Spleen (tissue), 11 donors: ENCODE data around the gene MMS22L. TPM values are rescaled to one million over a fixed set of nuclear protein-coding genes. Genes with fewer than 3 reads are reported as not detected.

Experiments used
- DNase-seq: peaks from one replicate; pipeline ENCODE4 v3.0.0-alpha.2; 2020
- H3K27ac ChIP-seq, 8 donors: fragments of 200-600 bp; sonication (generic) in 7 of 8; 1 replicate in 4 of 8; 2 replicates in 4 of 8; pipeline versions ENCODE4 v1.5.0 to v1.8.0; 2016 to 2021; ENCODE audit warnings: inconsistent platforms in 4 of 8, mild to moderate bottlenecking in 4 of 8, moderate library complexity in 1 of 8
- H3K27me3 ChIP-seq, 7 donors: fragments of 200-600 bp; sonication (generic) in 6 of 7; replicated peaks in 1 of 7; 1 replicate in 4 of 7; 2 replicates in 3 of 7; pipeline versions ENCODE4 v1.5.0 to v1.8.0; 2016 to 2021; ENCODE audit warnings: inconsistent platforms in 3 of 7, mild to moderate bottlenecking in 1 of 7
- H3K36me3 ChIP-seq, 6 donors: fragments of 200-600 bp; sonication (generic) in 5 of 6; 1 replicate in 4 of 6; 2 replicates in 2 of 6; pipeline versions ENCODE4 v1.5.0 to v1.8.0; 2016 to 2021; ENCODE audit warnings: inconsistent platforms in 2 of 6
- H3K4me1 ChIP-seq, 6 donors: fragments of 200-600 bp; sonication (generic) in 5 of 6; 1 replicate in 3 of 6; 2 replicates in 3 of 6; pipeline versions ENCODE4 v1.5.0 to v1.8.0; 2016 to 2021; ENCODE audit warnings: inconsistent platforms in 3 of 6
- H3K4me3 ChIP-seq, 8 donors: fragments of 200-600 bp; sonication (generic) in 7 of 8; 1 replicate in 4 of 8; 2 replicates in 4 of 8; pipeline versions ENCODE4 v1.5.0 to v1.8.0; 2016 to 2021; ENCODE audit warnings: inconsistent platforms in 4 of 8, mild to moderate bottlenecking in 4 of 8, moderate library complexity in 2 of 8
- H3K9me3 ChIP-seq, 8 donors: fragments of 200-600 bp; sonication (generic) in 7 of 8; 1 replicate in 4 of 8; 2 replicates in 4 of 8; pipeline versions ENCODE4 v1.5.0 to v1.8.0; 2016 to 2021; ENCODE audit warnings: inconsistent platforms in 4 of 8
- POLR2A ChIP-seq, 3 donors: fragments of 450-650 bp; IDR thresholded peaks; one replicate each; pipeline ENCODE4 v1.5.1; 2017; ENCODE audit warnings: antibody characterized with exemption in 3 of 3, mild to moderate bottlenecking in 1 of 3
- POLR2AphosphoS5 ChIP-seq, 3 donors: sonication (generic); formaldehyde crosslinking; IDR thresholded peaks; one replicate each; pipeline ENCODE4 v1.5.1; 2017; ENCODE audit warnings: antibody characterized with exemption in 3 of 3
- WGBS, 5 donors: extraction: QIAGEN DNeasy Blood & Tissue Kit in 3 of 5; methylation state at CpG; one replicate each; pipeline versions ENCODE4 v1.1.5 to v1.1.7; 2013 to 2018; 5-methylcytosine and 5-hydroxymethylcytosine counted together
- intact Hi-C: fragments of 100-400 bp; cut with DNase I; formaldehyde crosslinking; loops from one replicate; pipeline ENCODE4 v1.15.0; 2023; ENCODE audit warnings: low total_unique reads
- polyA plus RNA-seq, 3 donors: library from polyadenylated mRNA; stranded (reverse); fragments of 200-250 nt; gene quantifications; one replicate each; pipeline ENCODE4 v1.2.1, GENCODE V29; 2013
- total RNA-seq, 7 donors: library from RNA; depleted of rRNA in 3 of 7; stranded (reverse); fragments of >200 nt in 3 of 7; fragmentation: NEBNext Ultra II Directional in 4 of 7; extraction: Animal tissue kit (Norgen Biotek cat#: 25700) in 4 of 7; gene quantifications; one replicate each; pipeline versions ENCODE4 v1.1.0 to v1.2.1, GENCODE V29; 2016 to 2021
- TF ChIP-seq, protein P1 (sequence below), 11 experiments: fragments of 200-600 bp in 7 of 11; fragments of 450-650 bp in 4 of 11; sonication (generic) in 4 of 11; IDR thresholded peaks in 8 of 11; conservative IDR thresholded peaks in 3 of 11; 1 replicate in 7 of 11; 2 replicates in 4 of 11; pipeline versions ENCODE4 v1.4.0 to v1.8.0; 2016 to 2021; ENCODE audit warnings: antibody characterized with exemption in 11 of 11, inconsistent platforms in 4 of 11, mild to moderate bottlenecking in 1 of 11
- donor health status: healthy with polysubstance abuse.
- donor health status: DM: no; HTN: no; CAD: no; lungs with moderate emphysema.
- donor health status: DM: no; HTN: no; CAD: no.
- donor health status: Bipolar disorder and iron deficiency.
- donor health status: healthy.
- donor health status: DM: no; HTN: no; CAD: no.
- donor health status: DM: yes; HTN: yes; CAD: no.

Gene MMS22L
- total and polyA plus RNA-seq, 10 donors: 1.4 to 42.3 (median 12.1) TPM

- intact Hi-C loops: no loop called here
- H3K36me3 ChIP-seq: no peaks in the 10 kb centered on the region
- TF ChIP-seq, protein P1, sequence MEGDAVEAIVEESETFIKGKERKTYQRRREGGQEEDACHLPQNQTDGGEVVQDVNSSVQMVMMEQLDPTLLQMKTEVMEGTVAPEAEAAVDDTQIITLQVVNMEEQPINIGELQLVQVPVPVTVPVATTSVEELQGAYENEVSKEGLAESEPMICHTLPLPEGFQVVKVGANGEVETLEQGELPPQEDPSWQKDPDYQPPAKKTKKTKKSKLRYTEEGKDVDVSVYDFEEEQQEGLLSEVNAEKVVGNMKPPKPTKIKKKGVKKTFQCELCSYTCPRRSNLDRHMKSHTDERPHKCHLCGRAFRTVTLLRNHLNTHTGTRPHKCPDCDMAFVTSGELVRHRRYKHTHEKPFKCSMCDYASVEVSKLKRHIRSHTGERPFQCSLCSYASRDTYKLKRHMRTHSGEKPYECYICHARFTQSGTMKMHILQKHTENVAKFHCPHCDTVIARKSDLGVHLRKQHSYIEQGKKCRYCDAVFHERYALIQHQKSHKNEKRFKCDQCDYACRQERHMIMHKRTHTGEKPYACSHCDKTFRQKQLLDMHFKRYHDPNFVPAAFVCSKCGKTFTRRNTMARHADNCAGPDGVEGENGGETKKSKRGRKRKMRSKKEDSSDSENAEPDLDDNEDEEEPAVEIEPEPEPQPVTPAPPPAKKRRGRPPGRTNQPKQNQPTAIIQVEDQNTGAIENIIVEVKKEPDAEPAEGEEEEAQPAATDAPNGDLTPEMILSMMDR (IDR thresholded peaks at IDR 0.05 in 8 of 11, conservative IDR thresholded peaks at IDR 0.05 in 3 of 11): no peak
- TF ChIP-seq POLR2AphosphoS5 (IDR thresholded peaks at IDR 0.05): no peak
- no peak for TF ChIP-seq POLR2A (IDR thresholded peaks at IDR 0.05)
- peaks cover 0 to 14% (median 11%) of the 10 kb centered on the region in 8 donors for H3K9me3 ChIP-seq
- H3K27ac ChIP-seq: no peak overlapping the region
- DNase-seq: no peak
- whole genome bisulfite sequencing, 5 donors: 82 to 96% (median 92%) methylated on average over 4 of the region's 4 CpGs
- H3K4me3 ChIP-seq: no peak overlapping the region
- no peaks in the 10 kb centered on the region for H3K27me3 ChIP-seq
- no peaks in the 10 kb centered on the region for H3K4me1 ChIP-seq
These were observed 6.3 kb upstream of the MMS22L start for GRCh38 chr6:97289332-97289731.

GRCh38 chr6:97288188-97288587, 5.2 kb upstream of the MMS22L start:
- DNase-seq: no peak

GRCh38 chr6:97282238-97282725, 734 bp downstream of the MMS22L start:
- Histone ChIP-seq H3K9me3 (no peaks in the 10 kb centered on the region), H3K36me3 (peaks cover 0 to 31% (median 3%) of the 10 kb centered on the region in 6 donors), H3K27me3 (no peaks in the 10 kb centered on the region), H3K27ac (peak overlapping the region in 7 of 8 donors; percentile 46 to 86 (median 77)), H3K4me1 (peaks cover 3 to 34% (median 20%) of the 10 kb centered on the region in 6 donors), H3K4me3 (peak overlapping the region; percentile 82 to 98 (median 94))
- intact Hi-C loops: no loop called here
- no peak for DNase-seq
- 3 to 4% (median 4%) methylated on average over 13 of the region's 13 CpGs for WGBS, 5 donors
- TF ChIP-seq POLR2AphosphoS5 (IDR thresholded peaks at IDR 0.05) (no peak), POLR2A (IDR thresholded peaks at IDR 0.05) (no peak)
- TF ChIP-seq, protein P1 (IDR thresholded peaks at IDR 0.05 in 8 of 11, conservative IDR thresholded peaks at IDR 0.05 in 3 of 11): no peak

More at GRCh38 chr6:97288188-97288587, 5.2 kb upstream of the MMS22L start:
- intact Hi-C loops: no loop called here
- Histone ChIP-seq H3K36me3 (no peaks in the 10 kb centered on the region), H3K27ac (no peak overlapping the region), H3K4me3 (no peak overlapping the region), H3K4me1 (peaks cover 0 to 8% (median 6%) of the 10 kb centered on the region in 6 donors), H3K9me3 (peaks cover 0 to 14% (median 11%) of the 10 kb centered on the region in 8 donors), H3K27me3 (no peaks in the 10 kb centered on the region)
- TF ChIP-seq POLR2AphosphoS5 (IDR thresholded peaks at IDR 0.05) (no peak), POLR2A (IDR thresholded peaks at IDR 0.05) (no peak)
- TF ChIP-seq, protein P1 (IDR thresholded peaks at IDR 0.05 in 8 of 11, conservative IDR thresholded peaks at IDR 0.05 in 3 of 11): no peak

GRCh38 chr6:97280766-97281165, 2.2 kb downstream of the MMS22L start:
- 88 to 97% (median 92%) methylated on average over 1 of the region's 1 CpG for WGBS, 5 donors
- intact Hi-C loops: no loop called here
- no peak for DNase-seq
- Histone ChIP-seq H3K4me1 (peaks cover 3 to 34% (median 20%) of the 10 kb centered on the region in 6 donors), H3K27ac (no peak overlapping the region), H3K27me3 (no peaks in the 10 kb centered on the region), H3K4me3 (no peak overlapping the region), H3K9me3 (no peaks in the 10 kb centered on the region), H3K36me3 (peaks cover 0 to 46% (median 5%) of the 10 kb centered on the region in 6 donors)
- no peak for TF ChIP-seq POLR2A (IDR thresholded peaks at IDR 0.05)
- TF ChIP-seq POLR2AphosphoS5 (IDR thresholded peaks at IDR 0.05): no peak
- TF ChIP-seq, protein P1 (IDR thresholded peaks at IDR 0.05 in 8 of 11, conservative IDR thresholded peaks at IDR 0.05 in 3 of 11): no peak
